T-helper 1 cell treated with Interleukin-12 subunit alpha and Interleukin-12 subunit beta and Interleukin-4 antibody, amounts not matched to agents 30 μg/mL and 1 μg/mL, for 36 hours (primary cell): ENCODE results near the gene PPP1CC.
A peak's percentile ranks its signal among the peaks of the same experiment; 100 is the strongest.

Source experiments
- H3K27ac Mint-ChIP-seq: one replicate; pipeline ENCODE4 v1.8.0; 2021; ENCODE audit warnings: mild to moderate bottlenecking, mixed read lengths
- H3K27me3 Mint-ChIP-seq: one replicate; pipeline ENCODE4 v1.8.0; 2021; ENCODE audit warnings: low read depth, mixed read lengths
- H3K36me3 Mint-ChIP-seq: one replicate; pipeline ENCODE4 v1.8.0; 2021; ENCODE audit warnings: low read depth, mixed read lengths
- H3K4me1 Mint-ChIP-seq: one replicate; pipeline ENCODE4 v1.8.0; 2021; ENCODE audit warnings: low read depth, mixed read lengths
- H3K4me3 Mint-ChIP-seq: one replicate; pipeline ENCODE4 v1.8.0; 2021; ENCODE audit warnings: mild to moderate bottlenecking, moderate library complexity, mixed read lengths
- H3K9me3 Mint-ChIP-seq: one replicate; pipeline ENCODE4 v1.8.0; 2021; ENCODE audit warnings: mixed read lengths

The PPP1CC gene

DNA sequence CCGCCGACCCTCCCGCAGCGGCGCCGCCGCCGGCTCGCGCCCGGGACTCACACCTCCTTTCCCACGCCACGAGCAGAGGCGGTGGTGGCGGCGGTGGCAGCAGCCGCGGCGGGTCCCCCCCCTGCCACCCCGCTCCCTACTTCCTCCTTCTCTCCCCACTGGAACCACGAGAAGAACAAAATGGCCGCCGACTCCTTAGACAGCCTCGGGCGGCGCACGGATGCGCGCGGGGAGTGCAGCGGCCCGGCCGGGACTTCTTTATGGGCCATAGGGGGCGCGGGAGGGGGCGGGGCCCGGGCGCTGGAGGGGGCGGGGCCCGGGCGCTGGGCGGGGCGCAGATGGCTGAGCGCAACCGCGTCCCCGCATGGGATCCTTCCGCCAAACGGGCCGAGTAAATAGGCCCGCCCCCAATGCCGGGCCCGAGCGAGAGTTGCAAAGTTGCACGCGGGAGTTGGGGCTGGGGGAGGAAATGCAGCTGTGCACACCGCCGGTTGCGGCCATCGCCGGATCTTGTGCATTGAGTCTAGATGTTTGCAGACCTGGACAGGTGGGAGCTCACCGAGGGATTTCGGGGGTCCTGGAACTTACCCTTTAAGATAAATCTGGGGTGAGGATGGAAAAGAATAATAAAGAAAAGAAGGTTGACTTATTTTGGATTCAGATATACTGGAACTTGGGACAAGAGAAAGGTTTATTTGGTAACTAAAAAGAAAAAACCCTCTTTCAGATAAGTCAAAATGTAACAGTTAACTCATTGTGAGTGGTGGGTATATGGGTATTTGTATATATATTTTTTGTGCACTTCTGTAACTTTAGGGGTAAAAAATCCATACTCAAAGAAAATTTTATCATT lies at the start of gene PPP1CC:
TSS of gene PPP1CC (minus strand) at position 174 of the 853 bp plus-strand sequence. CDS start 184 bp downstream, outside the sequence.
- Mint-ChIP-seq H3K36me3 (peaks cover 19% of the 10 kb centered on the region), H3K9me3 (no peaks in the 10 kb centered on the region), H3K27me3 (no peaks in the 10 kb centered on the region), H3K4me3 (peak within 1 kb of the TSS; percentile 99), H3K27ac (peak within 1 kb of the TSS; percentile 99), H3K4me1 (peaks cover 34% of the 10 kb centered on the region)

GRCh38 chr12:110791589-110791988 lies 48.9 kb upstream of the PPP1CC start:
- no peaks in the 10 kb centered on the region for H3K36me3 Mint-ChIP-seq
- H3K27ac Mint-ChIP-seq, result no peak overlapping the region
- no peaks in the 10 kb centered on the region for H3K9me3 Mint-ChIP-seq
- no peaks in the 10 kb centered on the region for H3K27me3 Mint-ChIP-seq
- no peak overlapping the region for H3K4me3 Mint-ChIP-seq
- peaks cover 5% of the 10 kb centered on the region for H3K4me1 Mint-ChIP-seq

GRCh38 chr12:110790301-110790700 lies 47.6 kb upstream of the PPP1CC start:
- Mint-ChIP-seq H3K4me3 (no peak overlapping the region), H3K36me3 (no peaks in the 10 kb centered on the region), H3K27ac (no peak overlapping the region), H3K9me3 (no peaks in the 10 kb centered on the region), H3K27me3 (no peaks in the 10 kb centered on the region), H3K4me1 (peaks cover 5% of the 10 kb centered on the region)

- Mint-ChIP-seq H3K27ac (no peak overlapping the region), H3K27me3 (no peaks in the 10 kb centered on the region), H3K9me3 (no peaks in the 10 kb centered on the region)
Observed at GRCh38 chr12:110786012-110786411, 43.3 kb upstream of the PPP1CC start.

DNA sequence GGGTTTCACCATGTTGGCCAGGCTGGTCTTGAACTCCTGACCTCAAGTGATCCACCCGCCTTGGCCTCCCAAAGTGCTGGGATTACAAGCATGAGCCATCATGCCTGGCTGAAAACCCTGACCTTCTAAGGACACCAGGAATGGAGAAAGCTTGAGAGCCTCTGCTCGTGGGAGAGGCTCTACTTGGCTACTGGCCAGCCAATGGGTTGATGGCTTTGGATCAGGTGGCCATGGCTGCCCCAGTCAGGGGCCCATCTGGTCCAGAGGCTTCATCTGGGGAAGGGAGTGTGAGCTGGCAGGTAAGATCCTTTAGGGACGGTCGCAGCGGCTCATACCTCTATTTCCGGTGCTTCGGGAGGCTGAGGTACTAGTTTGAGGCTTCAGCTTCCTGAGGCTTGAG lies 42.5 kb upstream of the PPP1CC start:
- no peaks in the 10 kb centered on the region for H3K27me3 Mint-ChIP-seq
- H3K36me3 Mint-ChIP-seq, result peaks cover 2% of the 10 kb centered on the region
- no peak overlapping the region for H3K4me3 Mint-ChIP-seq
- no peak overlapping the region for H3K27ac Mint-ChIP-seq
- H3K4me1 Mint-ChIP-seq, result peaks cover 14% of the 10 kb centered on the region
- H3K9me3 Mint-ChIP-seq, result no peaks in the 10 kb centered on the region

More at GRCh38 chr12:110786012-110786411, 43.3 kb upstream of the PPP1CC start:
- H3K36me3 Mint-ChIP-seq, result no peaks in the 10 kb centered on the region
- peaks cover 8% of the 10 kb centered on the region for H3K4me1 Mint-ChIP-seq
- no peak overlapping the region for H3K4me3 Mint-ChIP-seq

DNA sequence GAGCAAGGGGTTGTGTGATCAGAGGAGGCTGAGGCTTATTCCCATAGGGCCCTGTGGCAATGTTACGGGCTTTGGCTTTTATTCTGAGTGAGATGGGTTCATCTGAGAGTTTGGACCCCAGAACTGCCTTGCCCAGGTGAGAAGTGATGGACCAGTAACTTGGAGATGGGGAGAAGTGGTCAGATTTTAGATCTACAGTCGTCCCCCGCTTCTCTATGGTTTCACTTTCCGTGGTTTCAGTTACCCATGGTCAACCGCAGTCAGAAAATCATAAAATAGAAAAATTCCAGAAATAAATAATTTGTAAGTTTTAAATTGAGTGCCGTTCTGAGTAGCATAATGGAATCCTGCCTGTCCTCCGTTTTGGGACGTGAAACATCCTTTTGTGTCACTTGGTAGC lies 40.2 kb upstream of the PPP1CC start:
- H3K4me3 Mint-ChIP-seq, result no peak overlapping the region
- H3K27me3 Mint-ChIP-seq, result no peaks in the 10 kb centered on the region
- peaks cover 26% of the 10 kb centered on the region for H3K4me1 Mint-ChIP-seq
- H3K36me3 Mint-ChIP-seq, result peaks cover 2% of the 10 kb centered on the region
- peak overlapping the region; percentile 60 for H3K27ac Mint-ChIP-seq
- no peaks in the 10 kb centered on the region for H3K9me3 Mint-ChIP-seq

DNA sequence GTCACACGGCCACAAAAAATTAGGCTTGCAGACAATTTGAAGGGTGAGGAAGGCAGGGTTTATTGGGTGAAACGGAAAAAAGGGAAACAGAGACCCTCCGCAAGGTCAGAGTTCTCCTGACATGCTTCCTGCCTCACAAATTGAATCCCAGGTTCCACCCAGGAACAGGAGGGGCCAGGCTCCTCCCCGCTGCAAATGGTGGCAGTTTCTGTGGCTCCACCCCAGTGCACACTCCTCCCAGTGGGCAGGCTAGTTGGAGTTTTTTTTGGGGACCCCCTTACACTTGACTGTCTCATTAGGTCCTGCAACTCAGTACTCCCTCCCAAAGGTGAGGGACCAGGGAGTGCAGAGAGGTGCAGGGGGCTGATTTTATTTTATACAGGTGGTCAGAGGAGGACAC lies 39.4 kb upstream of the PPP1CC start:
- Mint-ChIP-seq H3K36me3 (peaks cover 2% of the 10 kb centered on the region), H3K4me1 (peaks cover 26% of the 10 kb centered on the region), H3K27me3 (no peaks in the 10 kb centered on the region), H3K9me3 (no peaks in the 10 kb centered on the region), H3K27ac (peak overlapping the region; percentile 52), H3K4me3 (no peak overlapping the region)

DNA sequence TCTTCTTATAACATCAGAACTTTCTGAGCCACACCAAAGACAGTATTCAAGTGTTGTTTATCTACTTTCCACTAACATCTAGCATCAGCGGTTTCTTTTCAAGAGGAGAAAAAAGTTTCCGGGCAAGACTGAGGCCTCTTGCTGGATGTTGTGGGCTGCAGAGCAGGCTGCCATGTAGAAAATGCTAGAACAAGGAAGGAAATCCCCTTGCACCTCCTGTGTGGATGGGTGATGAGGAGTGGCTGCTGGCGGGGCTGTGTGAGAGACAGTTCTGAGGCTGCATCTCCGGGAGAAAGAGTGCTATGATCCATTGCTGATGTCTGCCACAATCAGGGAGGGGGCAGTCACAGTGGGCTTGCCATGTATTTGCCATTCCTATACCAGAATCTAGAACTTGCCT lies 37.8 kb upstream of the PPP1CC start:
- Mint-ChIP-seq H3K27me3 (no peaks in the 10 kb centered on the region), H3K4me1 (peaks cover 40% of the 10 kb centered on the region), H3K4me3 (peak overlapping the region; percentile 73), H3K36me3 (peaks cover 2% of the 10 kb centered on the region), H3K27ac (peak overlapping the region; percentile 97), H3K9me3 (no peaks in the 10 kb centered on the region)

- H3K27ac Mint-ChIP-seq, result peak overlapping the region; percentile 97
- H3K27me3 Mint-ChIP-seq, result no peaks in the 10 kb centered on the region
- H3K9me3 Mint-ChIP-seq, result peaks cover 3% of the 10 kb centered on the region
- H3K4me3 Mint-ChIP-seq, result peak overlapping the region; percentile 33
- peaks cover 2% of the 10 kb centered on the region for H3K36me3 Mint-ChIP-seq
- peaks cover 44% of the 10 kb centered on the region for H3K4me1 Mint-ChIP-seq
Observed at GRCh38 chr12:110778833-110779577, 36.3 kb upstream of the PPP1CC start.

DNA sequence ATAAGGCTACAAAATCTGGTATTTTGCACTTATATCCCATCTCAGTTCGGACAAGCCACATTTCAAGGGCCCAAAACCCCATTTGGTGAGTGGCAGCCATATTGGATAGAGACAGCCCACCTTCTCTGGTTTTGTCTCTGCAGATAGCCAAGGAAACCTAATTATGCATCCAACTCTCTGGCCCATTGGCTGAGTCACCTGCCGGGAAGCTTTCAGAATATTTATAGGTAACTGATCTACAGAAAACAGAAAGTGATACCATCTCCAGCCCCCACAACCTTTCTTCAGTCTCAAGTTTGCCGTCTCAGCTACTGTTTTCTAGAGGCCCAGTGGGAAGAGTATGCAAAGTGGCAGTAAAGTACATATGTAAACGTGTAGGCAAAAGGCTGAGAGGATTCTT lies 33.7 kb upstream of the PPP1CC start:
- Mint-ChIP-seq H3K27me3 (no peaks in the 10 kb centered on the region), H3K36me3 (peaks cover 2% of the 10 kb centered on the region), H3K4me3 (peak overlapping the region; percentile 11), H3K4me1 (peaks cover 50% of the 10 kb centered on the region), H3K9me3 (peaks cover 3% of the 10 kb centered on the region), H3K27ac (peak overlapping the region; percentile 96)

GRCh38 chr12:110775997-110776396 lies 33.3 kb upstream of the PPP1CC start:
- peaks cover 2% of the 10 kb centered on the region for H3K36me3 Mint-ChIP-seq
- H3K9me3 Mint-ChIP-seq, result peaks cover 3% of the 10 kb centered on the region
- peak overlapping the region; percentile 73 for H3K4me3 Mint-ChIP-seq
- H3K27me3 Mint-ChIP-seq, result no peaks in the 10 kb centered on the region
- H3K4me1 Mint-ChIP-seq, result peaks cover 51% of the 10 kb centered on the region
- H3K27ac Mint-ChIP-seq, result peak overlapping the region; percentile 96

DNA sequence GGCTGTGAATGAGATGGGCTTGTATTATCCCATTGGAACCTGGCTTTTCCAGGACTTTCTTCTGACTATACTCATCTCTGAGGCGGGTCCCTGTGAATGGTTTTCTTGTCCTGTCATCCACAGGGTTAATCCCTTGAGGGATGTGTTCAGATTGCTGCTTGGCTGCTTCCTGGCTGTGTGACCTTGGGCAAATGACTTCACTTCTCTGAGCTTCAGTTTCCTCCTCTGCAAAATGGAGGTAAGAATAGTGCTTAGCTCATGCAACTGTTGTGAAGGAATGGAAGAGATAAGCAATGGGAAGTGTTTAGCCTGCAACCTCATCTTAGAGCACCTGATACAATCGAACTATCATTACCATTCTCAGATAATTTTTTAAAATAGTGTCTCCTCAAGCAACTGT lies 32.1 kb upstream of the PPP1CC start:
- Mint-ChIP-seq H3K4me3 (no peak overlapping the region), H3K27me3 (no peaks in the 10 kb centered on the region), H3K9me3 (peaks cover 7% of the 10 kb centered on the region), H3K4me1 (peaks cover 44% of the 10 kb centered on the region), H3K36me3 (no peaks in the 10 kb centered on the region), H3K27ac (peak overlapping the region; percentile 29)

- H3K4me1 Mint-ChIP-seq, result peaks cover 16% of the 10 kb centered on the region
Observed at GRCh38 chr12:110768960-110769359, 26.3 kb upstream of the PPP1CC start.

GRCh38 chr12:110767863-110768262 lies 25.2 kb upstream of the PPP1CC start:
- Mint-ChIP-seq H3K9me3 (peaks cover 10% of the 10 kb centered on the region), H3K36me3 (no peaks in the 10 kb centered on the region), H3K27ac (no peak overlapping the region), H3K4me3 (no peak overlapping the region), H3K27me3 (no peaks in the 10 kb centered on the region), H3K4me1 (peaks cover 12% of the 10 kb centered on the region)

More at GRCh38 chr12:110768960-110769359, 26.3 kb upstream of the PPP1CC start:
- H3K36me3 Mint-ChIP-seq, result no peaks in the 10 kb centered on the region
- no peak overlapping the region for H3K27ac Mint-ChIP-seq
- peaks cover 10% of the 10 kb centered on the region for H3K9me3 Mint-ChIP-seq
- no peaks in the 10 kb centered on the region for H3K27me3 Mint-ChIP-seq
- no peak overlapping the region for H3K4me3 Mint-ChIP-seq
